ENCODE data around the gene TMEM63C.

- TF ChIP-seq EZH2 (IDR thresholded peaks at IDR 0.05; ENCODE audit: borderline replicate concordance, low read length) (no peak), CTCF (IDR thresholded peaks at IDR 0.05; ENCODE audit: low read length) (no peak)
These were observed 125.4 kb downstream of the TMEM63C start for GRCh38 chr14:77306851-77307496.

Data from OCI-LY1 (cell line).